Measurements from ENCODE around the gene HBP1.
"Not testable (repeated sequence)": the region's sequence is repeated elsewhere in the genome, so short reads cannot be mapped to it uniquely, and the experiment has no call there.

Gene HBP1

GRCh38 chr7:107168233-107169119, at the start of gene HBP1:
Gene HBP1 (plus strand): TSS chr7:107169003. CDS start chr7:107179894, 10,891 bp downstream.
- peak; percentile 63 to 100 (median 98) for DNase-seq

- DNase-seq, result no peak
These were observed 49.3 kb upstream of the HBP1 start for GRCh38 chr7:107119376-107120105.

GRCh38 chr7:107122486-107122911, 46.3 kb upstream of the HBP1 start:
- no peak for DNase-seq

- no peak for DNase-seq
These were observed 45.4 kb upstream of the HBP1 start for GRCh38 chr7:107123392-107123791.

- no peak for DNase-seq
These were observed 43.3 kb upstream of the HBP1 start for GRCh38 chr7:107125475-107125874.

- DNase-seq, result no peak
These were observed 40.6 kb upstream of the HBP1 start for GRCh38 chr7:107128217-107128616.

GRCh38 chr7:107128748-107129147, 40.1 kb upstream of the HBP1 start:
- no peak for DNase-seq

- DNase-seq, result no peak
These were observed 38.1 kb upstream of the HBP1 start for GRCh38 chr7:107130487-107131220.

- DNase-seq, result no peak
These were observed 35.4 kb upstream of the HBP1 start for GRCh38 chr7:107133396-107133795.

GRCh38 chr7:107138696-107139420, 29.9 kb upstream of the HBP1 start:
- no peak for DNase-seq

- DNase-seq, result not testable (repeated sequence)
These were observed 24.9 kb upstream of the HBP1 start for GRCh38 chr7:107143875-107144274.

GRCh38 chr7:107145067-107145838, 23.6 kb upstream of the HBP1 start:
- no peak for DNase-seq

- DNase-seq, result peak in 15 of 51 donors; percentile 0 to 63 (median 8)
These were observed 21.1 kb upstream of the HBP1 start for GRCh38 chr7:107147464-107148393.

- no peak for DNase-seq
These were observed 20.1 kb upstream of the HBP1 start for GRCh38 chr7:107148721-107149120.

- no peak for DNase-seq
These were observed 18.9 kb upstream of the HBP1 start for GRCh38 chr7:107149863-107150262.

- peak in 31 of 51 donors; percentile 1 to 82 (median 27) for DNase-seq
These were observed 18.3 kb upstream of the HBP1 start for GRCh38 chr7:107150375-107151073.

GRCh38 chr7:107151538-107151937, 17.3 kb upstream of the HBP1 start:
- DNase-seq, result no peak

GRCh38 chr7:107152011-107152410, 16.8 kb upstream of the HBP1 start:
- DNase-seq, result no peak

- DNase-seq, result no peak
These were observed 14.0 kb upstream of the HBP1 start for GRCh38 chr7:107154826-107155225.

Measured in hypothalamus (tissue), 51 donors.